ENCODE measurements around the gene GLMN.
"Not testable (repeated sequence)": the region's sequence is repeated elsewhere in the genome, so short reads cannot be mapped to it uniquely, and the experiment has no call there.

- not testable (repeated sequence) for TF ChIP-seq CTCF (IDR thresholded peaks at IDR 0.05); ZFX (IDR thresholded peaks at IDR 0.05; ENCODE audit: borderline replicate concordance)
Observed at GRCh38 chr1:92281411-92281810, 17.4 kb downstream of the GLMN start.
